K562 (cell line): ENCODE data around the gene LDLRAD3. TPM values are rescaled to one million over a fixed set of nuclear protein-coding genes. Genes with fewer than 3 reads are reported as not detected.

Experiments used
- ARHGAP35 ChIP-seq: fragments of 450-650 bp; IDR thresholded peaks from 2 replicates; pipeline ENCODE4 v1.6.1; 2018; ENCODE audit not compliant: partially characterized antibody
- L3MBTL2 ChIP-seq: fragments of 450-650 bp; IDR thresholded peaks from 2 replicates; pipeline ENCODE4 v1.6.1; 2016; ENCODE audit warnings: mild to moderate bottlenecking, moderate library complexity
- RBM15 ChIP-seq: fragments of 200-400 bp; formaldehyde crosslinking; IDR thresholded peaks from 2 replicates; pipeline ENCODE4 v1.6.1; 2018; ENCODE audit warnings: mild to moderate bottlenecking, low read length, moderate library complexity; ENCODE audit not compliant: insufficient read depth
- SAFB ChIP-seq: fragments of 200-400 bp; formaldehyde crosslinking; IDR thresholded peaks from 2 replicates; pipeline ENCODE4 v1.6.1; 2017; ENCODE audit warnings: low read depth, low read length, borderline replicate concordance
- SAFB2 ChIP-seq: fragments of 200-400 bp; formaldehyde crosslinking; IDR thresholded peaks from 2 replicates; pipeline ENCODE4 v1.6.1; 2018; ENCODE audit warnings: borderline replicate concordance, low read length, low read depth, moderate library complexity; ENCODE audit not compliant: severe bottlenecking
- SMARCE1 ChIP-seq: fragments of 450-650 bp; IDR thresholded peaks from 2 replicates; pipeline ENCODE4 v1.7.1; 2016; ENCODE audit warnings: mild to moderate bottlenecking
- ZFP36 ChIP-seq: fragments of 150-350 bp; IDR thresholded peaks from 2 replicates; pipeline ENCODE4 v1.6.1; 2018; ENCODE audit warnings: low read length, low read depth; ENCODE audit not compliant: partially characterized antibody
- ZNF217 ChIP-seq: sonication (generic); formaldehyde crosslinking; IDR thresholded peaks from 2 replicates; pipeline ENCODE4 v1.8.0; 2022; ENCODE audit warnings: mild to moderate bottlenecking, missing genetic modification reagents
- ZNF79 ChIP-seq: fragments of 250-450 bp; sonication (Bioruptor Pico); IDR thresholded peaks from 2 replicates; pipeline ENCODE4 v1.4.0; 2020; ENCODE audit warnings: low read depth, mild to moderate bottlenecking, moderate library complexity
- polyA plus RNA-seq, 8 experiments: library from polyadenylated mRNA; depleted of rRNA in 4 of 8; stranded (reverse) in 5 of 8; unstranded in 3 of 8; fragments of >200 nt; fragmentation: Nextera tagmentation in 2 of 8; fragmentation: Illumina TruSeq in 1 of 8; extraction: Ambion mirVana in 2 of 8; extraction: Trizol in 1 of 8; gene quantifications; 2 replicates each; pipeline versions ENCODE4 v1.2.1 to v1.2.3, GENCODE V29; 2011 to 2014; ENCODE audit warnings: inconsistent platforms in 1 of 8, missing spikeins in 1 of 8
- total RNA-seq, 7 experiments: library from RNA; depleted of rRNA in 6 of 7; stranded (reverse); fragments of >200 nt in 6 of 7; fragmentation: Illumina TruSeq in 2 of 7; extraction: Trizol in 2 of 7; gene quantifications; 2 replicates each; pipeline versions ENCODE4 v1.2.1 to v1.2.3, GENCODE V29; 2011 to 2021; ENCODE audit warnings: low replicate concordance in 1 of 7
- TF ChIP-seq, protein P1 (sequence below), 2 experiments: fragments of 450-650 bp; IDR thresholded peaks; 2 replicates each; pipeline ENCODE4 v1.6.1; 2016; ENCODE audit warnings: mild to moderate bottlenecking in 2 of 2, borderline replicate concordance in 1 of 2, low read depth in 1 of 2, moderate library complexity in 1 of 2
- TF ChIP-seq, protein P2 (sequence below): fragments of 450-650 bp; IDR thresholded peaks from 2 replicates; pipeline ENCODE4 v1.6.1; 2017; ENCODE audit warnings: mild to moderate bottlenecking, moderate library complexity
- TF ChIP-seq, protein P3 (sequence below): sonication (generic); IDR thresholded peaks from 2 replicates; pipeline ENCODE4 v1.6.1; 2016
- TF ChIP-seq, protein P4 (sequence below): fragments of 200-800 bp; sonication (Bioruptor generic); IDR thresholded peaks from 2 replicates; pipeline ENCODE4 v1.6.1; 2017; ENCODE audit warnings: missing genetic modification characterization, missing compliant biosample characterization

LDLRAD3 gene
- total and polyA plus RNA-seq, 9 of the 15 experiments (the other 6 are each of a cell fraction or from before 2014, with no cell fraction given): 0.73 to 7.2 (median 3.5) TPM

DNA sequence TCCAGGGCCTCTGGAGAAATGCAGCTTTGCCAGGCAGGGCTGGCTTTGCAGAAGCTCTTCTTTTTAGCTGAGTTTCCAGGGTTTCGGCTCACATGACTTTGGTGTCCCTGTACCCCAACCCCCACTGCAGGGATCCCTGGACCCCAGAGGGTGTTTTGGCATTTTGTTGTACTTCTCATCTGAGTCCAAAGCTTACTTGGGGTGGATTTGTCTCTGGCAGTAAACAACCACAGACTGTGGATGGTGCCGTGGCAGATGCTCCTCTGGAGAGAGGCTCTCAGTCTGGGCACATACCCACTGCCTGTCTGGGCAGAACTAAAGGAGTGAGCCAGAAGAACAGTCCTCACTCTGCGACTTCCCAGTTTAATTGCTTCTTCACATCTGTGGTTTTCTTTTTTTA, 295.8 kb downstream of the LDLRAD3 start (continued):
- TF ChIP-seq, protein P1, sequence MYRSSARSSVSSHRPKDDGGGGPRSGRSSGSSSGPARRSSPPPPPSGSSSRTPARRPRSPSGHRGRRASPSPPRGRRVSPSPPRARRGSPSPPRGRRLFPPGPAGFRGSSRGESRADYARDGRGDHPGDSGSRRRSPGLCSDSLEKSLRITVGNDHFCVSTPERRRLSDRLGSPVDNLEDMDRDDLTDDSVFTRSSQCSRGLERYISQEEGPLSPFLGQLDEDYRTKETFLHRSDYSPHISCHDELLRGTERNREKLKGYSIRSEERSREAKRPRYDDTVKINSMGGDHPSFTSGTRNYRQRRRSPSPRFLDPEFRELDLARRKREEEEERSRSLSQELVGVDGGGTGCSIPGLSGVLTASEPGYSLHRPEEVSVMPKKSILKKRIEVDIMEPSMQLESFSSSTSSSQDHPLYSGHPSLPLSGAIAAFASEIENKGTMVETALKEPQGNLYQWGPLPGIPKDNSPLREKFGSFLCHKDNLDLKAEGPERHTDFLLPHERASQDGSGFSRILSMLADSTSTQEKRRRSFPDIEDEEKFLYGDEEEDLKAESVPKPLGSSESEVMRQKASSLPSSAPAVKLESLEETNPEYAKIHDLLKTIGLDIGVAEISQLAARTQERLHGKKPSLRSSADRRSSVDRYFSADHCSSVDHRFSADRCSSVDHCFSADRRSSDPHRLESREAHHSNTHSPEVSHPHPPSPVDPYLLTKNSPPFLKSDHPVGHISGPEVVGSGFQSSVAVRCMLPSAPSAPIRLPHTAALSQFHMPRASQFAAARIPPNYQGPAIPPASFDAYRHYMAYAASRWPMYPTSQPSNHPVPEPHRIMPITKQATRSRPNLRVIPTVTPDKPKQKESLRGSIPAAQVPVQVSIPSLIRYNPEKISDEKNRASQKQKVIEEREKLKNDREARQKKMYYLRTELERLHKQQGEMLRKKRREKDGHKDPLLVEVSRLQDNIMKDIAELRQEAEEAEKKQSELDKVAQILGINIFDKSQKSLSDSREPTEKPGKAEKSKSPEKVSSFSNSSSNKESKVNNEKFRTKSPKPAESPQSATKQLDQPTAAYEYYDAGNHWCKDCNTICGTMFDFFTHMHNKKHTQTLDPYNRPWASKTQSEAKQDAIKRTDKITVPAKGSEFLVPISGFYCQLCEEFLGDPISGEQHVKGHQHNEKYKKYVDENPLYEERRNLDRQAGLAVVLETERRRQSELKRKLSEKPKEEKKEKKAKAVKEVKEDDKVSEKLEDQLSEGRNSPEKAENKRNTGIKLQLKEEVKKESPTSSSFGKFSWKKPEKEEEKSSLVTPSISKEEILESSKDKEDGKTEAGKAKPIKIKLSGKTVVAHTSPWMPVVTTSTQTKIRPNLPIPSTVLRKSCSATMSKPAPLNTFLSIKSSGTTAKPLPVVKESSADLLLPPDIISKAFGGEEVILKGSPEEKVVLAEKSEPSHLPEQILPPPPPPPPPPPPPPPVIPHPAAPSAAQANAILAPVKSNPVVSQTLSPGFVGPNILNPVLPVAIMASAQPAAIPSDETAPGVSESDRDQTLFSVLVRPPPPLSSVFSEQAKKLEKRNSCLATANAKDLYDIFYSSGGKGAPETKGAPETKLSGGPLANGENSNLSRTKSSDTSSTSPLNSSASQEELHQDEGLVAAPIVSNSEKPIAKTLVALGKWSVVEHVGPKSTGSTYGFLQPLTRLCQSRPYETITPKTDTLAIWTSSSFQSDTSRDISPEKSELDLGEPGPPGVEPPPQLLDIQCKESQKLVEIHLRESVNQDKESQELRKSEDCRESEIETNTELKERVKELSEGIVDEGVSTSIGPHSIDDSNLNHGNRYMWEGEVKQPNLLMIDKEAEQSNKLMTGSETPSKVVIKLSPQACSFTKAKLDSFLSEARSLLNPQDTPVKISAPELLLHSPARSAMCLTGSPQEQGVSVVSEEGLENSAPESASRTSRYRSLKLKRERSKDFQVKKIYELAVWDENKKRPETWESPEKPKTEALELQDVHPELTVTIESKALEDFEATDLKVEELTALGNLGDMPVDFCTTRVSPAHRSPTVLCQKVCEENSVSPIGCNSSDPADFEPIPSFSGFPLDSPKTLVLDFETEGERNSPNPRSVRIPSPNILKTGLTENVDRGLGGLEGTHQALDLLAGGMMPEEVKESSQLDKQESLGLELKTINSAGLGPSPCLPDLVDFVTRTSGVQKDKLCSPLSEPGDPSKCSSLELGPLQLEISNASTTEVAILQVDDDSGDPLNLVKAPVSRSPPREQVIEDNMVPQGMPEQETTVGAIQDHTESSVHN (IDR thresholded peaks at IDR 0.05; ENCODE audit: borderline replicate concordance in 1 of 2, low read depth in 1 of 2): no peak
- TF ChIP-seq, protein P2, sequence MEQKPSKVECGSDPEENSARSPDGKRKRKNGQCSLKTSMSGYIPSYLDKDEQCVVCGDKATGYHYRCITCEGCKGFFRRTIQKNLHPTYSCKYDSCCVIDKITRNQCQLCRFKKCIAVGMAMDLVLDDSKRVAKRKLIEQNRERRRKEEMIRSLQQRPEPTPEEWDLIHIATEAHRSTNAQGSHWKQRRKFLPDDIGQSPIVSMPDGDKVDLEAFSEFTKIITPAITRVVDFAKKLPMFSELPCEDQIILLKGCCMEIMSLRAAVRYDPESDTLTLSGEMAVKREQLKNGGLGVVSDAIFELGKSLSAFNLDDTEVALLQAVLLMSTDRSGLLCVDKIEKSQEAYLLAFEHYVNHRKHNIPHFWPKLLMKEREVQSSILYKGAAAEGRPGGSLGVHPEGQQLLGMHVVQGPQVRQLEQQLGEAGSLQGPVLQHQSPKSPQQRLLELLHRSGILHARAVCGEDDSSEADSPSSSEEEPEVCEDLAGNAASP: no peak
- TF ChIP-seq ZNF217 (CRISPR knock-in tag) (no peak), SMARCE1 (no peak), SAFB2 (no peak), ZFP36 (no peak), RBM15 (no peak), ZNF79 (no peak), SAFB (no peak), ARHGAP35 (no peak), L3MBTL2 (no peak)
- TF ChIP-seq, protein P3, sequence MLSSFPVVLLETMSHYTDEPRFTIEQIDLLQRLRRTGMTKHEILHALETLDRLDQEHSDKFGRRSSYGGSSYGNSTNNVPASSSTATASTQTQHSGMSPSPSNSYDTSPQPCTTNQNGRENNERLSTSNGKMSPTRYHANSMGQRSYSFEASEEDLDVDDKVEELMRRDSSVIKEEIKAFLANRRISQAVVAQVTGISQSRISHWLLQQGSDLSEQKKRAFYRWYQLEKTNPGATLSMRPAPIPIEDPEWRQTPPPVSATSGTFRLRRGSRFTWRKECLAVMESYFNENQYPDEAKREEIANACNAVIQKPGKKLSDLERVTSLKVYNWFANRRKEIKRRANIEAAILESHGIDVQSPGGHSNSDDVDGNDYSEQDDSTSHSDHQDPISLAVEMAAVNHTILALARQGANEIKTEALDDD: no peak
- TF ChIP-seq, protein P4, sequence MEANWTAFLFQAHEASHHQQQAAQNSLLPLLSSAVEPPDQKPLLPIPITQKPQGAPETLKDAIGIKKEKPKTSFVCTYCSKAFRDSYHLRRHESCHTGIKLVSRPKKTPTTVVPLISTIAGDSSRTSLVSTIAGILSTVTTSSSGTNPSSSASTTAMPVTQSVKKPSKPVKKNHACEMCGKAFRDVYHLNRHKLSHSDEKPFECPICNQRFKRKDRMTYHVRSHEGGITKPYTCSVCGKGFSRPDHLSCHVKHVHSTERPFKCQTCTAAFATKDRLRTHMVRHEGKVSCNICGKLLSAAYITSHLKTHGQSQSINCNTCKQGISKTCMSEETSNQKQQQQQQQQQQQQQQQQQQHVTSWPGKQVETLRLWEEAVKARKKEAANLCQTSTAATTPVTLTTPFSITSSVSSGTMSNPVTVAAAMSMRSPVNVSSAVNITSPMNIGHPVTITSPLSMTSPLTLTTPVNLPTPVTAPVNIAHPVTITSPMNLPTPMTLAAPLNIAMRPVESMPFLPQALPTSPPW: no peak
- TF ChIP-seq, all 486 proteins: peak for 0
